ENCODE data around the gene MARK1. TPM values are rescaled to one million over a fixed set of nuclear protein-coding genes. Genes with fewer than 3 reads are reported as not detected.
A peak's percentile ranks its signal among the peaks of the same experiment; 100 is the strongest.

Gene MARK1
- total and polyA plus RNA-seq, 2 donors = 7.8 to 21.4 TPM

GRCh38 chr1:220513834-220514233 lies 14.1 kb upstream of the MARK1 start:
- no peak for DNase-seq (ENCODE audit: extremely low spot score)
- Histone ChIP-seq H3K36me3 (ENCODE audit: insufficient read depth) (no peaks in the 10 kb centered on the region), H3K4me1 (ENCODE audit: insufficient read depth) (no peaks in the 10 kb centered on the region), H3K4me3 (ENCODE audit: low read depth, low read length) (no peak overlapping the region), H3K27ac (ENCODE audit: low read depth) (no peak overlapping the region)
- WGBS = 86% methylated on average over 4 of the region's 4 CpGs

- no peaks in the 10 kb centered on the region for H3K4me1 ChIP-seq (ENCODE audit: insufficient read depth)
- no peak overlapping the region for H3K27ac ChIP-seq (ENCODE audit: low read depth)
- 91% methylated on average over 2 of the region's 2 CpGs for WGBS
- H3K4me3 ChIP-seq (ENCODE audit: low read depth, low read length) = no peak overlapping the region
- DNase-seq (ENCODE audit: extremely low spot score) = no peak
- H3K36me3 ChIP-seq (ENCODE audit: insufficient read depth) = no peaks in the 10 kb centered on the region
Measured at GRCh38 chr1:220514256-220514655, 13.7 kb upstream of the MARK1 start.

GRCh38 chr1:220516014-220516721 lies 11.8 kb upstream of the MARK1 start:
- peak; percentile 80 for DNase-seq (ENCODE audit: extremely low spot score)
- Histone ChIP-seq H3K27ac (ENCODE audit: low read depth) (peak overlapping the region; percentile 61), H3K36me3 (ENCODE audit: insufficient read depth) (no peaks in the 10 kb centered on the region), H3K4me1 (ENCODE audit: insufficient read depth) (no peaks in the 10 kb centered on the region), H3K4me3 (ENCODE audit: low read depth, low read length) (no peak overlapping the region)
- WGBS = 68% methylated on average over 6 of the region's 6 CpGs

- H3K36me3 ChIP-seq (ENCODE audit: insufficient read depth) = no peaks in the 10 kb centered on the region
- H3K4me3 ChIP-seq (ENCODE audit: low read depth, low read length) = no peak overlapping the region
- H3K27ac ChIP-seq (ENCODE audit: low read depth) = no peak overlapping the region
- no peak for DNase-seq (ENCODE audit: extremely low spot score)
- no peaks in the 10 kb centered on the region for H3K4me1 ChIP-seq (ENCODE audit: insufficient read depth)
- WGBS = 77% methylated on average over 2 of the region's 2 CpGs
Measured at GRCh38 chr1:220516722-220517042, 11.3 kb upstream of the MARK1 start.

GRCh38 chr1:220521778-220522177 lies 6.2 kb upstream of the MARK1 start:
- no peak for DNase-seq (ENCODE audit: extremely low spot score)
- Histone ChIP-seq H3K4me3 (ENCODE audit: low read depth, low read length) (no peak overlapping the region), H3K4me1 (ENCODE audit: insufficient read depth) (no peaks in the 10 kb centered on the region), H3K36me3 (ENCODE audit: insufficient read depth) (no peaks in the 10 kb centered on the region), H3K27ac (ENCODE audit: low read depth) (no peak overlapping the region)
- 78% methylated on average over 1 of the region's 1 CpG for WGBS

- Histone ChIP-seq H3K27ac (ENCODE audit: low read depth) (no peak overlapping the region), H3K36me3 (ENCODE audit: insufficient read depth) (no peaks in the 10 kb centered on the region), H3K4me1 (ENCODE audit: insufficient read depth) (no peaks in the 10 kb centered on the region), H3K4me3 (ENCODE audit: low read depth, low read length) (no peak overlapping the region)
- WGBS = 54% methylated on average over 7 of the region's 7 CpGs
- no peak for DNase-seq (ENCODE audit: extremely low spot score)
Measured at GRCh38 chr1:220526294-220526693, 1.6 kb upstream of the MARK1 start.

GRCh38 chr1:220527279-220527907 lies 543 bp upstream of the MARK1 start:
- no peaks in the 10 kb centered on the region for H3K4me1 ChIP-seq (ENCODE audit: insufficient read depth)
- no peaks in the 10 kb centered on the region for H3K36me3 ChIP-seq (ENCODE audit: insufficient read depth)
- WGBS = 2% methylated on average over 23 of the region's 23 CpGs
- peak overlapping the region; percentile 89 for H3K4me3 ChIP-seq (ENCODE audit: low read depth, low read length)
- DNase-seq (ENCODE audit: extremely low spot score) = no peak
- peak overlapping the region; percentile 94 for H3K27ac ChIP-seq (ENCODE audit: low read depth)

- H3K36me3 ChIP-seq (ENCODE audit: insufficient read depth) = no peaks in the 10 kb centered on the region
- 1% methylated on average over 55 of the region's 55 CpGs for WGBS
- H3K27ac ChIP-seq (ENCODE audit: low read depth) = peak overlapping the region; percentile 94
- no peak for DNase-seq (ENCODE audit: extremely low spot score)
- no peaks in the 10 kb centered on the region for H3K4me1 ChIP-seq (ENCODE audit: insufficient read depth)
- H3K4me3 ChIP-seq (ENCODE audit: low read depth, low read length) = peak overlapping the region; percentile 89
Measured at GRCh38 chr1:220528679-220529501, 954 bp downstream of the MARK1 start.

GRCh38 chr1:220529521-220530020 lies 1.6 kb downstream of the MARK1 start:
- DNase-seq (ENCODE audit: extremely low spot score) = no peak
- H3K36me3 ChIP-seq (ENCODE audit: insufficient read depth) = no peaks in the 10 kb centered on the region
- H3K27ac ChIP-seq (ENCODE audit: low read depth) = no peak overlapping the region
- H3K4me3 ChIP-seq (ENCODE audit: low read depth, low read length) = peak overlapping the region; percentile 89
- no peaks in the 10 kb centered on the region for H3K4me1 ChIP-seq (ENCODE audit: insufficient read depth)
- 32% methylated on average over 6 of the region's 6 CpGs for WGBS

- no peak overlapping the region for H3K4me3 ChIP-seq (ENCODE audit: low read depth, low read length)
- H3K27ac ChIP-seq (ENCODE audit: low read depth) = no peak overlapping the region
- DNase-seq (ENCODE audit: extremely low spot score) = no peak
- 97% methylated on average over 2 of the region's 2 CpGs for WGBS
- H3K4me1 ChIP-seq (ENCODE audit: insufficient read depth) = no peaks in the 10 kb centered on the region
- no peaks in the 10 kb centered on the region for H3K36me3 ChIP-seq (ENCODE audit: insufficient read depth)
Measured at GRCh38 chr1:220533504-220534109, 5.7 kb downstream of the MARK1 start.

GRCh38 chr1:220544901-220545303 lies 17.0 kb downstream of the MARK1 start:
- Histone ChIP-seq H3K4me3 (ENCODE audit: low read depth, low read length) (no peak overlapping the region), H3K4me1 (ENCODE audit: insufficient read depth) (no peaks in the 10 kb centered on the region), H3K36me3 (ENCODE audit: insufficient read depth) (no peaks in the 10 kb centered on the region), H3K27ac (ENCODE audit: low read depth) (no peak overlapping the region)
- WGBS = 88% methylated on average over 3 of the region's 3 CpGs
- no peak for DNase-seq (ENCODE audit: extremely low spot score)

- no peak for DNase-seq (ENCODE audit: extremely low spot score)
- no peak overlapping the region for H3K4me3 ChIP-seq (ENCODE audit: low read depth, low read length)
- H3K27ac ChIP-seq (ENCODE audit: low read depth) = no peak overlapping the region
- WGBS = 69% methylated on average over 6 of the region's 6 CpGs
- peaks cover under 1% of the 10 kb centered on the region for H3K4me1 ChIP-seq (ENCODE audit: insufficient read depth)
- no peaks in the 10 kb centered on the region for H3K36me3 ChIP-seq (ENCODE audit: insufficient read depth)
Measured at GRCh38 chr1:220550811-220551399, 23.0 kb downstream of the MARK1 start.

GRCh38 chr1:220551718-220552117 lies 23.8 kb downstream of the MARK1 start:
- no peaks in the 10 kb centered on the region for H3K36me3 ChIP-seq (ENCODE audit: insufficient read depth)
- H3K4me3 ChIP-seq (ENCODE audit: low read depth, low read length) = no peak overlapping the region
- H3K27ac ChIP-seq (ENCODE audit: low read depth) = no peak overlapping the region
- WGBS = 97% methylated on average over 2 of the region's 2 CpGs
- H3K4me1 ChIP-seq (ENCODE audit: insufficient read depth) = peaks cover 1% of the 10 kb centered on the region
- no peak for DNase-seq (ENCODE audit: extremely low spot score)

Data from urinary bladder (tissue), 4 donors.